Thyroid gland (tissue), 4 donors: ENCODE results near the gene ZNF837. TPM values are rescaled to one million over a fixed set of nuclear protein-coding genes. Genes with fewer than 3 reads are reported as not detected.
"Not testable (repeated sequence)": the region's sequence is repeated elsewhere in the genome, so short reads cannot be mapped to it uniquely, and the experiment has no call there.

Experiments used
- DNase-seq, 2 donors: peaks; one replicate each; pipeline ENCODE4 v3.0.0-alpha.2; 2019
- H3K27ac ChIP-seq, 3 donors: fragments of 200-600 bp; sonication (generic); 1 replicate in 2 of 3; 2 replicates in 1 of 3; pipeline ENCODE4 v1.5.1; 2016 to 2019; ENCODE audit warnings: mild to moderate bottlenecking in 1 of 3, moderate library complexity in 1 of 3
- H3K27me3 ChIP-seq: fragments of 200-600 bp; sonication (generic); one replicate; pipeline ENCODE4 v1.5.1; 2019
- H3K36me3 ChIP-seq, 2 donors: fragments of 200-600 bp; sonication (generic); one replicate each; pipeline ENCODE4 v1.5.1; 2016 to 2019
- H3K4me1 ChIP-seq, 2 donors: fragments of 200-600 bp; sonication (generic); one replicate each; pipeline ENCODE4 v1.5.1; 2017 to 2019
- H3K4me3 ChIP-seq, 3 donors: fragments of 200-600 bp; sonication (generic); replicated peaks in 1 of 3; 1 replicate in 2 of 3; 2 replicates in 1 of 3; pipeline ENCODE4 v1.5.1; 2016; ENCODE audit warnings: mild to moderate bottlenecking in 1 of 3
- H3K9me3 ChIP-seq: fragments of 200-600 bp; sonication (generic); one replicate; pipeline ENCODE4 v1.5.1; 2017
- CTCF ChIP-seq, 6 experiments: fragments of 200-600 bp in 3 of 6; fragments of 450-650 bp in 3 of 6; sonication (generic) in 3 of 6; IDR thresholded peaks; one replicate each; pipeline ENCODE4 v1.5.1; 2016 to 2019; ENCODE audit warnings: antibody characterized with exemption in 6 of 6, mild to moderate bottlenecking in 2 of 6, inconsistent platforms in 1 of 6, moderate library complexity in 1 of 6
- POLR2A ChIP-seq, 2 donors: fragments of 450-650 bp; IDR thresholded peaks; one replicate each; pipeline ENCODE4 v1.6.1; 2017; ENCODE audit warnings: antibody characterized with exemption in 2 of 2, mild to moderate bottlenecking in 2 of 2, moderate library complexity in 1 of 2
- WGBS, 2 donors: methylation state at CpG; one replicate each; pipeline ENCODE4 v1.1.5; 2017; 5-methylcytosine and 5-hydroxymethylcytosine counted together
- intact Hi-C: fragments of 100-400 bp; cut with DNase I; formaldehyde crosslinking; loops from one replicate; pipeline ENCODE4 v1.15.1; 2023
- total RNA-seq, 4 donors: library from RNA; depleted of rRNA; stranded (reverse); fragments of >200 nt; gene quantifications; one replicate each; pipeline ENCODE4 v1.2.3, GENCODE V29; 2016

ZNF837 gene
- total RNA-seq, 4 donors from 2014 or later = 6.3 to 16.4 (median 15.1) TPM

- intact Hi-C loops = no loop called here
- Histone ChIP-seq H3K36me3 (no peaks in the 10 kb centered on the region), H3K27me3 (no peaks in the 10 kb centered on the region), H3K4me3 (peak overlapping the region; percentile 54 to 96 (median 82)), H3K27ac (peak overlapping the region in 2 of 3 donors; percentile 73 to 79), H3K9me3 (no peaks in the 10 kb centered on the region), H3K4me1 (peaks cover 6 to 24% of the 10 kb centered on the region in 2 donors)
- 3 to 9% methylated on average over 11 to 31 of the region's 34 CpGs for WGBS, 2 donors
- no peak for TF ChIP-seq POLR2A (IDR thresholded peaks at IDR 0.05)
- TF ChIP-seq CTCF (IDR thresholded peaks at IDR 0.05) = no peak
- peak in 1 of 2 donors; percentile 25 for DNase-seq
Measured at GRCh38 chr19:58409010-58409790, 28.4 kb upstream of the ZNF837 start.

GRCh38 chr19:58408152-58409009 is 27.6 kb upstream of the ZNF837 start, which contains the start of gene ZNF584:
ZNF584 (plus strand) TSS chr19:58408649; CDS start chr19:58409148, 499 bp downstream.
- WGBS, 2 donors = 0 to 1% methylated on average over 26 to 36 of the region's 100 CpGs

GRCh38 chr19:58407658-58408151 is 26.9 kb upstream of the ZNF837 start:
- peak overlapping the region; percentile 54 to 96 (median 82) for H3K4me3 ChIP-seq
- peaks cover 6 to 24% of the 10 kb centered on the region in 2 donors for H3K4me1 ChIP-seq
- no peaks in the 10 kb centered on the region for H3K9me3 ChIP-seq
- H3K27ac ChIP-seq = peak overlapping the region; percentile 67 to 79 (median 73)
- no peak for DNase-seq
- no peaks in the 10 kb centered on the region for H3K36me3 ChIP-seq
- TF ChIP-seq CTCF (IDR thresholded peaks at IDR 0.05) (no peak), POLR2A (IDR thresholded peaks at IDR 0.05) (no peak)
- intact Hi-C loops = no loop called here
- 6 to 16% methylated on average over 18 to 22 of the region's 22 CpGs for WGBS, 2 donors
- no peaks in the 10 kb centered on the region for H3K27me3 ChIP-seq

More at GRCh38 chr19:58408152-58409009, 27.6 kb upstream of the ZNF837 start, which contains the start of gene ZNF584:
- peak; percentile 95 to 96 for DNase-seq
- TF ChIP-seq POLR2A (IDR thresholded peaks at IDR 0.05) (peak; percentile 9 to 89), CTCF (IDR thresholded peaks at IDR 0.05) (peak in 1 of 6 experiments; percentile 7)
- no peaks in the 10 kb centered on the region for H3K9me3 ChIP-seq
- no peaks in the 10 kb centered on the region for H3K27me3 ChIP-seq
- peaks cover 6 to 24% of the 10 kb centered on the region in 2 donors for H3K4me1 ChIP-seq
- H3K36me3 ChIP-seq = no peaks in the 10 kb centered on the region
- peak within 1 kb of the TSS; percentile 67 to 79 (median 73) for H3K27ac ChIP-seq
- H3K4me3 ChIP-seq = peak within 1 kb of the TSS; percentile 54 to 96 (median 82)
- intact Hi-C loops = no loop called here

- Histone ChIP-seq H3K27ac (no peak overlapping the region), H3K4me1 (peaks cover 9 to 27% of the 10 kb centered on the region in 2 donors), H3K27me3 (no peaks in the 10 kb centered on the region), H3K36me3 (no peaks in the 10 kb centered on the region), H3K9me3 (no peaks in the 10 kb centered on the region), H3K4me3 (peak overlapping the region in 1 of 3 donors; percentile 96)
- 60 to 79% methylated on average over 9 to 10 of the region's 10 CpGs for WGBS, 2 donors
- DNase-seq = no peak
- intact Hi-C loops = no loop called here
- no peak for TF ChIP-seq POLR2A (IDR thresholded peaks at IDR 0.05)
- TF ChIP-seq CTCF (IDR thresholded peaks at IDR 0.05) = no peak
Measured at GRCh38 chr19:58406818-58407657, 26.2 kb upstream of the ZNF837 start.

GRCh38 chr19:58403920-58404478 is 23.2 kb upstream of the ZNF837 start:
- H3K9me3 ChIP-seq, H3K27ac ChIP-seq, intact Hi-C loops, DNase-seq, H3K36me3 ChIP-seq, H3K4me3 ChIP-seq, H3K27me3 ChIP-seq: not testable (repeated sequence)
- WGBS, 2 donors = 58 to 60% methylated on average over 5 of the region's 5 CpGs
- peaks cover 13 to 28% of the 10 kb centered on the region in 2 donors for H3K4me1 ChIP-seq
